NB4 (cell line): ENCODE measurements around the gene BATF3.

Experiments
- CTCF ChIP-seq: IDR thresholded peaks from one replicate; pipeline ENCODE4 v1.5.1; 2012; ENCODE audit warnings: low read depth, low read length
- POLR2A ChIP-seq: IDR thresholded peaks from 2 replicates; pipeline ENCODE4 v1.6.1; 2011; ENCODE audit warnings: mild to moderate bottlenecking; ENCODE audit not compliant: insufficient read length; ENCODE audit errors: extremely low read depth

GRCh38 chr1:212699104-212699624 is 476 bp downstream of the BATF3 start:
- TF ChIP-seq POLR2A: no peak
- peak; percentile 49 for TF ChIP-seq CTCF
